ENCODE data around the gene PIBF1.

DNA sequence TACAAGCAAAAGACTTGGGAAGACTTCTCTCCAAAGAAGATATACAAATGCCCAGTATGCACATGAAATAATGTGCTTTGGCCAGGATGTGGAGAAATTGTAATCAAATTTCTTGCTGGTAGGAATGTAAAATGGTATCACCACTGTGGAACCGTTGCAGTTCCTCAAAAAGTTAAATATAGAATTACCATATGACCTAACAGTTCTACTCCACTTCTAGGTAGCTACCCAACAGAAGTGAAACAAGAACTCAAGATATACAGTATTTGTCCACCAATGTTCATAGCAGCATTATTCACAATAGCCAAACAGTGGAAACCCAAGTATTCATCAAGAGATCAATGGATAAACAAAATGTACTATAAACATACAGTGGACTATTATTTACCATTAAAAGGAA, 181.8 kb downstream of the PIBF1 start:
- no peak for TF ChIP-seq EZH2phosphoT487 (IDR thresholded peaks at IDR 0.05)
- TF ChIP-seq, protein P1, sequence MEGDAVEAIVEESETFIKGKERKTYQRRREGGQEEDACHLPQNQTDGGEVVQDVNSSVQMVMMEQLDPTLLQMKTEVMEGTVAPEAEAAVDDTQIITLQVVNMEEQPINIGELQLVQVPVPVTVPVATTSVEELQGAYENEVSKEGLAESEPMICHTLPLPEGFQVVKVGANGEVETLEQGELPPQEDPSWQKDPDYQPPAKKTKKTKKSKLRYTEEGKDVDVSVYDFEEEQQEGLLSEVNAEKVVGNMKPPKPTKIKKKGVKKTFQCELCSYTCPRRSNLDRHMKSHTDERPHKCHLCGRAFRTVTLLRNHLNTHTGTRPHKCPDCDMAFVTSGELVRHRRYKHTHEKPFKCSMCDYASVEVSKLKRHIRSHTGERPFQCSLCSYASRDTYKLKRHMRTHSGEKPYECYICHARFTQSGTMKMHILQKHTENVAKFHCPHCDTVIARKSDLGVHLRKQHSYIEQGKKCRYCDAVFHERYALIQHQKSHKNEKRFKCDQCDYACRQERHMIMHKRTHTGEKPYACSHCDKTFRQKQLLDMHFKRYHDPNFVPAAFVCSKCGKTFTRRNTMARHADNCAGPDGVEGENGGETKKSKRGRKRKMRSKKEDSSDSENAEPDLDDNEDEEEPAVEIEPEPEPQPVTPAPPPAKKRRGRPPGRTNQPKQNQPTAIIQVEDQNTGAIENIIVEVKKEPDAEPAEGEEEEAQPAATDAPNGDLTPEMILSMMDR (IDR thresholded peaks at IDR 0.05) = no peak
